T-helper 2 cell (primary cell): ENCODE measurements around the gene BCAS4.
"Not testable (repeated sequence)": the region's sequence is repeated elsewhere in the genome, so short reads cannot be mapped to it uniquely, and the experiment has no call there.

ENCODE experiments used
- DNase-seq, 5 experiments: peaks; one replicate each; pipeline versions ENCODE4 v3.0.0 to v3.0.0-alpha.2; 2012 to 2022

Gene BCAS4

DNA sequence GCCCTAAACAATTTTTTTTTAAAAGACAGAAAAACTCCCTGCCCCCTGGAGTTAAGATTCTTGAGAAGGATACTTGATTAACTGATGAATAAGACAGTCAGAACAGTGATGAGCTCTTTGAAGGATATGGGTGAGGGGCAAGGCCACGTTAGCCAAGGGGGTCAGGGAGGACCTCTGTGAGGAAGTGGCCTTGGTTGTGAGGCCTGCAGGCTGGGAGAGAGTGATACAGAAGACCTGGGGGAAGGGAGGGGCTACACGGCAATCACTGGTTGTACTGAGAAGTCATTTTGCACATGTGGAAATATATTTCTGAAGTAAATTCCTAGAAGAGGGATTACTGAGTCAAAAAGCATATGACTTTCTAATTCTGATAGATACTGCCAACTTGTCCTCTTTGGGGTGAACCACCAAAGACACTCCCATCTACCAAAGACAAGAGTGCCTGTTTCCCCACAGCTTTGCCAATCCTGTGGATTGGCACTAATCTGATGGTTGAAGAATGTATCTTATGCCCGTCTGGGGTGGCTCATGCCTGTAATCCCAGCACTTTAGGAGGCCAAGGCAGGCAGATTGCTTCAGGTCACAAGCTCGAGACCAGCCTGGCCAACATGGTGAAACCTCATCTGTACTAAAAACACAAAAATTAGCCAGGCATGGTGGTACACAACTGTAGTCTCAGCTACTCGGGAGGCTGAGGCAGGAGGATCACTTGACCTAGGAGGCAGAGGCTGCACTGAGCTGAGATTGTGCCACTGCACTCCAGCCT lies 22.3 kb upstream of the BCAS4 start:
- DNase-seq, result no peak

DNA sequence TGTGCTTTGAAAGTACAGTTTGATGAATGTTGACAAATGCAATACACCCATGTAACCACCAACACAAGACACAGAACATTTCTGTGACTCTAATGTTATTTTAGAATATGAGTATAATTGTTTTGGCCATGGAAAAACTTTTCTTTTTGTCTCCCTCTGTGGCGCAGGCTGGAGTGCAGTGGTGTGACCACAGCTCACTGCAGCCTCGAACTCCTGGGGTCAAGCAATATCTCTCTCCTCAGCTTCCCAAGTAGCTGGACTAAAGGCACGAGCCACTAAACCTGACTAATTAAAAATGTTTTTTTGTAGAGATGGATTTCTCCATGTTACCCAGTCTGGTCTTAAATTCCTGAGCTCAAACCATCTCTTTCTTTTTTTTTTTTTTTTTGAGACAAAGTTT lies 20.3 kb upstream of the BCAS4 start:
- no peak for DNase-seq

DNA sequence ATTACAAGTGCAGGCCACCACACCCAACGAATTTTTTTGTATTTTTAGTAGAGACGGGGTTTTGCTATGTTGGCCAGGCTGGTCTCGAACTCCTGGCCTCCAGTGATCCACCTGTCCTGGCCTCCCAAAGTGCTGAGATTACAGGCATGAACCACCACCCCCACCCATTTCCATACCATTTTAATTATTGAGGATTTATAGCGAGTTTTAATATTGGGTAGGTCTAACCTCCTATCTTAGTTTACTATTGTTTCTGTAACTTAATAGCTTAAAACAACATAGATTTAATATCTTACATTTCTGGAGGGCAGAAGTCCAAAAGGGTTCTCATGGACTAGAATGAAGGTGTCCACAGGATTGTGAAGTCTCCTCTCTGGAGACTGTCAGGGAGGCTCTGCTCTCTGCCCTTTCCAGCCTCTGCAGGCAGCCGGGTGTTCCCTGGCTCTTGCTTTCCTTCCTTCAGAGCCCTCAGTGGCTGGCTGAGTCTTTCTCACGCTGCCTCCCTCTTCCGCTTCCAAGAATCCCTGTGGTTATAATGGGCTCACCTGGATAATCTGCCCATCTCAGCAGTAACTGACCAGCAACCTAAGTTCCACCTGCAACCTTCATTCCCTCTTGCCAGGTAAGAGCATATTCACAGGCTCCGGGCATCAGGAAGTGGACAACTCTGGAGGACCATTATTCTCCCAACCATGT lies 18.6 kb upstream of the BCAS4 start:
- DNase-seq, result no peak

DNA sequence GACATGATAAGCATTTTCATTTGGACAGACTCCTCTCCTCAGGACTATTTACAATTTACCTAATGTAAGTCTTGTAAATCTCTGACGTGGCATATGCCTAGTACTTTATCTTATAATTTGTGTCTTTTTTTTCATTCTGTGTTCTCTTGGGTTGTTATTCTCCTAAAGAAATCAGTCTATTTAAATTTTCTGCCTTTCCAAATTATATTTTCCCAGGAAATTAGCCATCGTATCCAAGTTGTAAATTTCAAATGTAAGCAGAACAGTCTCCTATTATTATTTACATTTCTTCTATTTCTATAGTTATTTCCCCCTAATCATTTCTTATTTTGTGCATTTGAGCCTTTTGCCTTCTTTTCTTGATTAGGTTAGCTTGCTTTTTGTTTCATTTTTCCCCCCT lies 17.5 kb upstream of the BCAS4 start:
- DNase-seq, result no peak

DNA sequence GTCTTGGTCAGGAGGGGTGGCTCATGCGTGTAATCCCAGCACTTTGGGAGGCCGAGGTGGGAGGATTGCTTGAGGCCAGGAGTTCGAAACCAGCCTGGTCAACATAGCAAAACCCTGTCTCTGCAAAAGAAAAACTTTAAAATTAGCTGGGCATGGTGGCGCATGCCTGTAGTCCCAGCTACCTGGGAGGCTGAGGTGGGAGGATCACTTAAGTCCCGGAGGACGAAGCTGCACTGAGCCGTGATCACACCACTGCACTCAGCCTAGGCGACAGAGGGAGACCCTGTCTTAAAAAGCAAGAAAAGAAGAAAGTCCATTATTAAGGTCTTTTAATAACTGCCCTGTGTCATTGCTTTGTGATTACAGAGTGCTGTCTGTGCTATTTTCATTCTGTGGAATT lies 15.9 kb upstream of the BCAS4 start:
- DNase-seq, result not testable (repeated sequence)

DNA sequence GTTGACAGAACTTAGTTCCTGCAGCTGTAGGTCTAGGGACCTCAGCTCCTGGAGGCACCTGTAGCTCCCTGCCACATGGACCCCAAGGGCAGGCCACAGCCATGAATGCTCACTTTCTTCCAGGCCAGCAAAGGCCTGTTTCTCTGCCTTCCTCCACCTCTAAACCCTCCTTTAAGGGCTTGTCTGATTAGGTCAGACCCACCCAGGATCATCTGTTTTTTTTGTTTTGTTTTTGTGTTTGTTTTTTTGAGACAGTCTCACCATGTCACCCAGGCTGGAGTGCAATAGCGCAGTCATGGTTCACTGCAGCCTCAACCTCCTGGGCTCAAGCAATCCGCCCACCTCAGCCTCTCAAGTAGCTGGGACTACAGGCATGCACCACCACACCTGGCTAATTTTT lies 11.5 kb upstream of the BCAS4 start:
- no peak for DNase-seq

DNA sequence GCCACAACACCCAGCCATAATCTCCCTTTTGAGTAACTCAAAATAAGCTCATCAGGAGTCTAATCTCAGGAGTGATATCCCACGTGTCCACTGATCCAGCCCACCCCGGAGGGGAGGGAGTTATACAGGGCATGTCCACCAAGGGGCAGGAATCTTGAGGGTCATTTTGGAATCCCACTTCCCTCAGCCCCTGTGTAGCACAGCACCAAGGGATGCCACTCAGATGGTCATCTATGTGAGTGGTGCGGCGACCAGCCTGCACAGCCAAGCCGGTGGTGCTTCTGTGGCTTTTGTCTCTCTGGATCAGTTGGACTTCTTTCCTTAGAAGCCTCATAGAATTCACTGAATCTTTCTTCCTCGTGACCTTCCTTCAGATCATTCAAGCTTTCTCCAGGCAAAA lies 11.0 kb upstream of the BCAS4 start:
- no peak for DNase-seq

DNA sequence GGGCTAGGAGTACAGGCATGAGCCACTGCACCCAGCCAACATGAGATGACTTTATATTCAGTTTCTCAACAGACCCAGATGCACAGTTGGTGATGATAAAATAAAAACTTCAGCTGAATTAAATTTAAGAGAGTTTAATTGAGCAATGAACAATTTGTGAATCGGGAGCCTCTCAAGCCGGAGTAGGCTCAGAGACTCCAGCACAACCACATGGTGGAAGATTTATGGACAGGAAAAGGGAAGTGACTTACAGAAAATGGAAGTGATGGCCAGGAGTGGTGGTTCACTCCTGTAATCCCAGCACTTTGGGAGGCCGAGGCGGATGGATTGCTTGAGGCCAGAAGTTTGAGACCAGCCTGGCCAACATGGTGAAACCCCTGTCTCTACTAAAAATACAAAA lies 10.4 kb upstream of the BCAS4 start:
- no peak for DNase-seq

DNA sequence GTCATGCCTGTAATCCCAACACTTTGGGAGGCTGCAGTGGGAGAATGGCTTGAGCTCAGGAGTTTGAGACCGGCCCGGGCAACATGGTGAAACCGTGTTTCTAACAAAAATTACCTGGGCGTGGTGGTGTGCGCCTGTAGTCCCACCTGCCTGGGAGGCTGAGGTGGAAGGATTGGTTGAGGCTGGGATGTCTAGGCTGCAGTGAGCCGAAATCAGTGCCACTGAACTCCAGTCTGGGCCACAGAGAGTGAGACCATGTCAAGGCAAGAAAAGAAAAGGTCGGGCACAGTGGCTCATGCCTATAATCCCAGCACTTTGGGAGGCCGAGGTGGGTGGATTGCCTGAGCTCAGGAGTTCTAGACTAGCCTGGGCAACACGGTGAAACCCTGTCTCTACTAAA lies 8.2 kb upstream of the BCAS4 start:
- no peak for DNase-seq

DNA sequence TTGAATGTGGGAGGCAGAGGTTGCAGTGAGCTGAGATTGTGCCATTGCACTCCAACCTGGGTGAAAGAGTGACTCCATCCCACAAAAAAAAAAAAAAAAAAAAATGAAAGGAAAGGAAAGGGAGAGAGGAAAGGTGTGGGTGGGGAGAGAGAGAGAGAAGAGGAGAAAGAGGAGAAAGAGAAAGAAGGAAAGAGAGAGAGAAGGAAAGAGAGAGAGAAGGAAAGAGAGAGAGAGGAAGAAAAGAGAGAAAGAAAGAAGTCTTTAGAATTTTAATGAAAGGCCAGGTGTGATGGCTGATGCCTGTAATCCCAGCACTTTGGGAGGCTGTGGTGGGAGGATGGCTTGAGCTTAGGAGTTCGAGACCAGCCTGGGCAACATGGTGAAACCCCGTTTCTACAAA lies 7.7 kb upstream of the BCAS4 start:
- no peak for DNase-seq

DNA sequence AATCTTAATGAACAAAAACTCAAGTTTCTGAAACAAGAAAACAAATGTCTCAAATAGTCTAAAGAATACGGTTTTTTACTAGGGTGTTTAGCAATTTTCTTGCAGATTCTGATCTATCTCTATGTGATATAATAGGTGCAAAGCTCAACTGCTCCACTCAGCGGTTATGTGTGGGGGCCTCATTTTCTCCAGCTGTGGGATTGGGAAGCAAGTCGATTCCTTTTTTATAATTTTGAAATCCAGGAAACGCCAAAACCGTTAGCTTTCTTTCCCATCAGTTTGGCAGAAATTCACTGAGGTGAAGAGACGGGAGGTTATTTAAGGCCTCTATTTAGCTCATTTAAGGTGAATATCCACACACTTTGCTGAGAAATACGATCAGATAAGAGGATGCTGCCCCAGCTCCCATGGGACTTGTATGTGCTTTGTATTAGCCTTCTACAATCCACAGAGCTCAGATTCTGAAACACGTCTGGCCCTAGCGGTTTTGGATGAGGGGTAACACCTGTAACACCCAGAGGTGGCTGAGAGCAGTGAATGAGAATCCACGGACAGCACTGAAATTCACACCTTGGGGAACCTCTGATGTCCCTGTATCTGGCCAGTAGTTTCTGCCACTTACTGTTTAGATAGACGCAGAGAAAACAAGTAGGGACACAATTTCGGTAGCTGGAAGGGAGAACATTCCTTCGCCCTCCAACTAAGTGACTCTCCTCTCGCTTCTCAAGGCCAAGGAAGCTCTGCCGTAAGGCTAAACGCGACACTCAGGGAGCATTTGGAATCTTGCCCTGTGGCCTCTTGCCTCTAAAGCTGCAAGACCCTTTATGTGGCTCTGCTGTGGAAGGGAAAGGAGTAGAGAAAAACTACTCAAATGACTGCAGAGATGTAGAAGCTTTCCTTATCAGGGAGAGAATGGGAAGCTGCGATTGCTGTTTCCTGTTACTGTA lies 6.5 kb upstream of the BCAS4 start:
- DNase-seq, result no peak

DNA sequence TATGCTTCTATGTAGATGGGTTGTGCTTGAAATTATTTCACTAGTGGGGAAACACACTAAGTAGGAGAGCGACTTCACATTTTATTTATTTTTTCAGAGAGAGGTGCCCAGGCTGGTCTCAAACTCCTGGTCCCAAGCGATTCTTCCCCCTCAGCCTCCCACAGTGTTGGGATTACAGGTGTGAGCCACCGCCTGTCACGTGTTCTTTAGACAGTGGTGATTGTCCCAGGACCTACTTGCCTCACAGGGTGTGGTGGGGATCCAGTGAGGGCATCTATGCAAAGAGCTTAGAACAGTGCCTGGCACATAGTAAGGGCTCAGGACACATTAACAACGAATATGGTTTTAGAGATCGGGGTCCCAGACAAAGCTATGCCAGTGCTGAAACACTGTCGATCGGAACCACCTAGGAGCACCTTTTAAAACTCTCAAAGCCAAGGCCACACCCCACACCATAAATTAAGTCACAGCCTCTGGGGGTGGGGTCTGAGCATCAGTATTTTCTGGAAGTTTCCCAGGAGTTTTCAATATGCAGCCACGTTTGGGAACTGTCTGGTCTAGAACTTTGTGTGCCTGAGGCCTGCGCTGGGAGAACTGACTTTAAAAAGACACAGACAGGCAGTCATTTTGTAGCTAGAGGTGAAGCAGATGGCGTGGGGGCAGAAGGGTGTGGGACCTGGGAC lies 4.8 kb upstream of the BCAS4 start:
- DNase-seq, result no peak

DNA sequence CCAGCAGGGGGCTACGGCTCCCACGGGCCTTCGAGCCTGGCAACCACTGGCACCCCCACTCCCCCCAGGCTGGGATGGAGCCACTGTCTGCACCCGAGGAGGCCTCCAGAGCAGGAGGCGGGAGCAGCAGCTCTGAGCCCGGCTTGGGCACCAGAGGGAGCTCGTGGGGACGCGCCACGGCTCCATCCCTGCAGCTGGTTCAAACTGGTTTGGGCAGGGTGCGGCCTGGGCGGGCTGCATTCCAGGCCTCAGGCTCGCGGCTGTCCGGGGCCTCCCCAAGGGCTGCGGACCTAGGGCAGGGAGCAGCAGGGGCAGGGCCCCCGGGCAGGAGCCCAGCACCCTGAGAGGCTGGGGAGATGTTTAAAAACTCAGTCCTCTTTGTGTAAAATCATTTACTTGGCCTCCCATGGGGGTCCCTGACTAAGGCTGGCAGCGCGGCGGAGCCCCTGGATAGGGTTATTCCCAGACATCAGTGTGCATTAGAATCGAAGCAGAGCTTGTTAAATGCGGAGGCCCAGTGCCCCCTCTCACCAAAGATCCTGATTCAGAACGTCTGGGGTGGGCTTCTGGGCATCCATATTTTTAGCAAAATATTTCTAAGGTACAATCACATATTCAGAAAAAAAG lies 4.1 kb upstream of the BCAS4 start:
- peak; percentile 38 to 89 (median 61) for DNase-seq

DNA sequence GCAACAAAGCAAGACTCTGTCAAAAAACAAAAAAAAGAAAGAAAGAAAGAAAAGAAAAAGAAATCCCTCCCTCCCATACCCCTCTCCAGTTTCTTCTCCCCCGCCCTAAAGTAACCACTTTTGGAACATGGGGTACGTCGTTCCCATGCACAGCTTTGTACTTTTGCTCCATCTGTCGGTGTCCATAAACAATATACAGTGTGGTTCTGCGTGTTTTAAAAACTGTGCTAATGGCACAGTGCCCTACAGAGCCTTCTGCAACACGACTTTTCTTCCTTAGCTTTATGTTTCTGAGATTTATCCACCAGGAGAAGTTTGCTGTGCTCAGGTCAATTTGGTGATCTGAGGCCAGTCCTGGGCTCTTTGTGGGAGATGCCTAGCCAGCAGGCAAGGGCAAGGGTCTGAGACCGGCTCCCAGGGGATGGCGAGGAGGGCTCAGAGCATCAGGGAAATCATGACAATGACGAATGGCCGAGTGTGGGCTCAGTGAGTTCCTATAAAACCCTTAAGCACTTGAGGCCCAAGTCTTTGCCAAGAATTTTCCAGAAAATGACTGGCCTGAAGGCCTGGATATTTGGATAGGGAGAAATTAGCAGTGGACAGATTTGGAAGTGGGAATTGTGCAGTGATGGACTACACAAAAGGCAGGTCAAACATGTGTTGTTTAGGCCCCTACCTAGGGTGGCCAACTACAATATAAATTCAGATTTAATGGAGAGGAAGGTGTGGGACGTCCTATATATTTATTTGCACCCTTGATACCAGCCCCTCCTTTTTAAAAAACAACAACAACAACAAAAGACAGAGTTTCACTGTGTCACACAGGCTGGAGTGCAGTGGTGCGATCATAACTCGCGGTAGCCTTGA lies 1.9 kb upstream of the BCAS4 start:
- no peak for DNase-seq

DNA sequence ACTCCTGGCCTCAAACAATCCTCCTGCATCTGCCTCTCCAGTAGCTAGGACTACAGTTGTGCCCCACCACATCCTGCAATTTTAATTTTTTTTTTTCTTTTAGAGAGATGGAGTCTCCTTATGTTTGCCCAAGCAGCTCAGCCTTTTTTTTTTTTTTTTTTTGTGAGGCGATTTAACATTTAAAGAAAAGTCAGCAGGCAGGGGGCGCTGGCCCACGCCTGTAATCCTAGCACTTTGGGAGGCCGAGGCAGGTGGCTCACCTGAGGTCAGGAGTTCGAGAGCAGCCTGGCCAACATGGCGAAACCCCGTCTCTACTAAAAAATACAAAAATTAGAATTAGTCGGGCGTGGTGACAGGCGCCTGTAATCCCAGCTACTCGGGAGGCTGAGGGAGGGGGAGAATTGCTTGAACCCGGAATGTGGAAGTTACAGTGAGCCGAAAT lies 1.3 kb upstream of the BCAS4 start:
- peak in 3 of 5 experiments; percentile 27 to 66 (median 29) for DNase-seq

DNA sequence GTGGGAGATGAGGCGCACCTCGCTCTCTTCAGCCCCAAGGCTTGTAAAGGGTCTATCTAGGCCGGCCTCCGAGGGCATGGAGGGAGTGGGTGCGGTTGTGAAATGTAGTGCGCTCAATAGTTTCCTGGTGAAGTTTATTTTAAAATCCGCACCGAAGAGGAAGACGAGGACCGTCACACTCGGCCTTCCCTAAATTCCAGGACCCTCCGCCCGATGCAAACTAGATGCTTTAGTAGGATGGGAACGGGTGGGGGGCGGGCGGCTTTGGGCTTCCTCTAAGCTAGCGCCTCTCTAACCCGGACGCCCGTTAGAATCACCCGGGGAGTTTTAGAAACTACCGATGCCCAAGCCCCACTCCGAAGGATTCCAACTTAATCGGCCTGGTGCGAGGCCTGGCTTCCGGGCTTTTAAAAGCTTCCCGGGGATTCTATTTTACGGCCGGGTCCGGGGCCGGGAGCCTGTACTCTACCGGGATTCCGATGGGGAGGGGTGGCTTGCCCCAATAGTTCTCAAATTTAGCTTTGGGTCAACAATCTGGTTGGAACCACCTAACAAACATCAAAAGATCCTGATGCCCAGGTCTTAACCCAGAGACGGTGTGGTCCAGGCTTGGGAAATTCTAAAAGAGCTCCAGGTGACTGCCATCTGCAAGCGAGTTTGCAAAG lies 548 bp upstream of the BCAS4 start:
- no peak for DNase-seq

DNA sequence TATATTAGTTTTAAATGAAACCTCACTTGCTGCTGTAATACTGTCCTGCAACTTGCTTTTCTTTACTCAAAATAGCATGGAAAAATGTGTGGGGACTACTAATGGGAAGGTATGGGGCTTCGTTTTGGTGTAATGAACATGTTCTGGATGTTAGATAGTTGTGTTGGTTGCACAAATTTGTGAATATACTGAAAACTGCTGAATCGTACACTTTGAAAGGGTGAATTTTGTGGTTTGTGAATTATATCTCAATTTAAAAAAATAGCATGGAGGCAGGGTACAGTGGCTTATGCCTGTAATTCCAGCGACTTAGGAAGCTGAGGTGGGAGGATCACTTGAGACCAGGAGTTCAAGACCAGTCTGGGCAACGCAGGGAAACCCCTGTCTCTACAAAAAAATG lies 2.3 kb downstream of the BCAS4 start:
- no peak for DNase-seq

DNA sequence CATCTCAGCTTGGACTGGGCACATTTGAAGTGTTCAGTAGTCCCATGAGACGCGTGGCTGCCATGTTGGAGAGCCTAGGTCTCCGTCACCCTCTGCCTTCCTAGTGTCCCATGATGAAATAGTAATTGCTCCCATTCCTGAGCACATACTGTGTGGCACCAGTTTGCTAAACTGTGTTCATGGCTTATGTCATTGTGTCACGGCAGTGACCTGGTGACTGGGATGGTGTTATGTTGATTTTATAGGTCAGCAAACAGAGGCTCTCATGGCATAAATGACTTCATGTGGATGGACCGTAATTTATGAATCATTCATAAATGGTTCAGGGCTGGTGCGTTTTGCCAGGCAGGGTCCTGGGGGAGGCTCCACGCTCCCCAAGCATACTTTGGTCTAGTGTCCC lies 3.8 kb downstream of the BCAS4 start:
- DNase-seq, result no peak

DNA sequence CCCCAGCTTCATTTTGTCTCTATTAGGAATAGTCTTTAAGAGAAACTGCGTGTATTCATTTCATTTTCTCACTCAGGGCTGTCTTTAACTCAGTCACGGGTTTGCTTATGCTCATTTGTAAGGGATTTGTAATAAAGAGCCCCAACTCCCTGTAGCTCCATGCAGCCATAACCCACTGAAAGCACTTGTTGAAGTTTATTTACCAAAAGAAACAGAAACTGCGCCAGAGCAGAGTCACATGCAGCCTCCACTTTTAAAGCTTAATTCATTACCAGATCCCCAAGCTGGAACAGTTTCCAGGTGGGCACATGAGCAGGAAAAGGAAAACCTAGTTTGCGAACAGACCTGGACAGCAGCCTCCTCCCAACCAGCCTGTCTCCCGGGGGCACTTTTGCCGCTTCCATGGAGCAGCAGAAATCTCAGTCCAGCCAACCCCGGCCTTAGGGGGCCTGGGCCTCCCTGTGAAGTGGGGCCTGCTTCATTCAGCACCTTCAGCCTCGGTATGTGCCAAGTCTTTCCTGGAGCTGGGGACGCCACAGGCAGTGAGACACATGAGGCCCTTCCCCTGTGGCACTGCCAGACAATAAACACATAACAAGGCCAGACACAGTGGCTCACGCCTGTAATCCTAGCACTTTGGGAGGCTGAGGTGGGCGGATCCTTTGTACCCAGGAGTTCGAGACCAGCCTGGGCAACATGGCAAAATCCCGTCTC lies 4.5 kb downstream of the BCAS4 start:
- DNase-seq, result no peak
